22Rv1 (cell line): ENCODE measurements around the gene PLPP1.

Source experiments
- H3K27ac ChIP-seq: fragments of 450-650 bp; 2 replicates; pipeline ENCODE4 v1.5.1; 2017
- ZFX ChIP-seq: fragments of 450-650 bp; IDR thresholded peaks from 2 replicates; pipeline ENCODE4 v1.6.1; 2017; ENCODE audit warnings: antibody characterized with exemption, borderline replicate concordance
- TF ChIP-seq, protein P1 (sequence below): fragments of 450-650 bp; IDR thresholded peaks from 2 replicates; pipeline ENCODE4 v1.5.1; 2017; ENCODE audit warnings: mild to moderate bottlenecking

Gene PLPP1

DNA sequence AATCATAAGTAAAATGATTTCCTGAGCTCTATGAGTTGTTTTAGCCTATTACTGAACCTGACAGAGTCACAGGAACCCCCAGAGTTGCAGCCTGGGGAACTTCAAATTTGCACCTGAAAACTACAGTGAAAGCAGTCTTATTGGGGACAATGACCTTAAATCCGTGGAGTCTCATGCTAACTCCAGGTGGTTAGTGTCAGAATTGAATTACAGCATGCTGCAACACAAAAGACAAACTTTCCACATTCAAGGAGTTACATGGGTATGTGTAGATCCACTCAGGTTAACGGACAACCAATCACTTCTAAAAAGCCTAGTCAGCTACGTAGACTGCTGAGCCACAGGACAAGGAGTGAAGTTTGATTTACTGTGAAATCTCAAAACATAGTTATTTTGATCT is 49.7 kb downstream of the PLPP1 start:
- no peak overlapping the region for H3K27ac ChIP-seq
- no peak for TF ChIP-seq ZFX
- TF ChIP-seq, protein P1, sequence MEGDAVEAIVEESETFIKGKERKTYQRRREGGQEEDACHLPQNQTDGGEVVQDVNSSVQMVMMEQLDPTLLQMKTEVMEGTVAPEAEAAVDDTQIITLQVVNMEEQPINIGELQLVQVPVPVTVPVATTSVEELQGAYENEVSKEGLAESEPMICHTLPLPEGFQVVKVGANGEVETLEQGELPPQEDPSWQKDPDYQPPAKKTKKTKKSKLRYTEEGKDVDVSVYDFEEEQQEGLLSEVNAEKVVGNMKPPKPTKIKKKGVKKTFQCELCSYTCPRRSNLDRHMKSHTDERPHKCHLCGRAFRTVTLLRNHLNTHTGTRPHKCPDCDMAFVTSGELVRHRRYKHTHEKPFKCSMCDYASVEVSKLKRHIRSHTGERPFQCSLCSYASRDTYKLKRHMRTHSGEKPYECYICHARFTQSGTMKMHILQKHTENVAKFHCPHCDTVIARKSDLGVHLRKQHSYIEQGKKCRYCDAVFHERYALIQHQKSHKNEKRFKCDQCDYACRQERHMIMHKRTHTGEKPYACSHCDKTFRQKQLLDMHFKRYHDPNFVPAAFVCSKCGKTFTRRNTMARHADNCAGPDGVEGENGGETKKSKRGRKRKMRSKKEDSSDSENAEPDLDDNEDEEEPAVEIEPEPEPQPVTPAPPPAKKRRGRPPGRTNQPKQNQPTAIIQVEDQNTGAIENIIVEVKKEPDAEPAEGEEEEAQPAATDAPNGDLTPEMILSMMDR = no peak

DNA sequence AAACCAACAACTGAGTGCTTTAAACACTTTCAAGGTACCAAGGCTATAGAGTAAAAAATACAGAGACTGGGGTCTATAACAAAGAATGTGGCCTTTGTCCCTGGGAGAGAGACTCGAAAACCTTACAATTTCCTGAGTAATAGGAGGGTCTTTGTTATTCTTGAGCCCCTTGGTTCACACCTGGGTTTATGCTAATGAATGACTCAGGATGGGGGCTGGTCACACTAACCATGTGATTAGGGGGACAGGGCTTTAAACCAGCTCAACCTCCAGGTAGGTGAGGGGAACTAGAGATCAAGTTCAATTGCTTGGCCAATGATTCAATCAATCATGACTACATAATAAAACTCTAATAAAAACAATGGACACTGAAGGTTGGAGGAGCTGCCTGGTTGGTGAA is 50.2 kb downstream of the PLPP1 start:
- TF ChIP-seq ZFX = no peak
- TF ChIP-seq, protein P1 = no peak
- no peak overlapping the region for H3K27ac ChIP-seq

DNA sequence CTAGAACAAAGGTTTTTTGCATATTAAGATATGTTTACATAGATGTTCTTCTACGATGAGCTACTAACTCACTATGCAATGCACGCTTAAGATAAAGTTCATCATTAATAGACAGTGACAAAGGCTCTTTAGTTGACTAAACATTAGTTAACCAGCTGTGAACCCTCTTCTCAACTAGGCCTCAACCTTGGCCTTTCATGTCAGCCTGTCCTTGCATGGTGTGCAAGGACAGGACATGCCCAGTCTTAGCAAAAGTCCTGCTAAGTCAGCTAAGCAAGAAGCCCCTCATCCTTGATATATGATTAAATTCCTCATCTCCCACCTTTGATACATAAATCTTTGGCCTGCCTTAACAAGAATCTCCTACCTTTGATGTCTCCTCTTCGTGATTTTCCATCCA is 50.9 kb downstream of the PLPP1 start:
- TF ChIP-seq, protein P1 = no peak
- TF ChIP-seq ZFX = no peak
- H3K27ac ChIP-seq = no peak overlapping the region

- TF ChIP-seq, protein P1 = no peak
- no peak for TF ChIP-seq ZFX
- H3K27ac ChIP-seq = no peak overlapping the region
These were observed 53.4 kb downstream of the PLPP1 start for GRCh38 chr5:55481293-55481855.

- no peak for TF ChIP-seq ZFX
- TF ChIP-seq, protein P1 = no peak
- no peak overlapping the region for H3K27ac ChIP-seq
These were observed 54.0 kb downstream of the PLPP1 start for GRCh38 chr5:55480781-55481180.

GRCh38 chr5:55472642-55473041 is 62.1 kb downstream of the PLPP1 start:
- no peak for TF ChIP-seq ZFX
- TF ChIP-seq, protein P1 = no peak
- H3K27ac ChIP-seq = no peak overlapping the region

- TF ChIP-seq ZFX = no peak
- TF ChIP-seq, protein P1 = no peak
- H3K27ac ChIP-seq = no peak overlapping the region
These were observed 63.3 kb downstream of the PLPP1 start for GRCh38 chr5:55471468-55471867.
